Trophoblast cell (in vitro differentiated cells and primary cell): ENCODE results near the gene WRAP73.

Source experiments
- DNase-seq, 2 donors: peaks; one replicate each; pipeline ENCODE4 v3.0.0-alpha.2; 2016
- H2AFZ ChIP-seq: 2 replicates; pipeline ENCODE4 v1.6.1; 2013; ENCODE audit warnings: low read length, moderate library complexity, mild to moderate bottlenecking; ENCODE audit not compliant: insufficient read depth, poor library complexity
- H2AK5ac ChIP-seq: 2 replicates; pipeline ENCODE4 v1.6.1; 2013; ENCODE audit warnings: mild to moderate bottlenecking, low read length
- H2BK120ac ChIP-seq: 2 replicates; pipeline ENCODE4 v1.6.1; 2013; ENCODE audit warnings: low read length, mild to moderate bottlenecking, moderate library complexity; ENCODE audit not compliant: insufficient read depth, poor library complexity
- H2BK12ac ChIP-seq: 2 replicates; pipeline ENCODE4 v1.6.1; 2013; ENCODE audit warnings: mild to moderate bottlenecking, low read length, moderate library complexity
- H2BK5ac ChIP-seq: 2 replicates; pipeline ENCODE4 v1.6.1; 2013; ENCODE audit warnings: low read length, low read depth, moderate library complexity, mild to moderate bottlenecking; ENCODE audit not compliant: poor library complexity
- H3K14ac ChIP-seq: 2 replicates; pipeline ENCODE4 v1.6.1; 2013; ENCODE audit warnings: mild to moderate bottlenecking, low read length
- H3K18ac ChIP-seq: 2 replicates; pipeline ENCODE4 v1.6.1; 2013; ENCODE audit warnings: mild to moderate bottlenecking, low read length
- H3K23ac ChIP-seq: 2 replicates; pipeline ENCODE4 v1.6.1; 2013; ENCODE audit warnings: low read length
- H3K27ac ChIP-seq: 2 replicates; pipeline ENCODE4 v1.5.1; 2013; ENCODE audit warnings: low read depth, mild to moderate bottlenecking, inconsistent platforms, low read length, moderate library complexity
- H3K27me3 ChIP-seq: 2 replicates; pipeline ENCODE4 v1.6.1; 2013; ENCODE audit warnings: inconsistent platforms, mild to moderate bottlenecking, low read length, moderate library complexity; ENCODE audit not compliant: insufficient read depth
- H3K36me3 ChIP-seq, 2 experiments: 1 replicate in 1 of 2; 2 replicates in 1 of 2; pipeline ENCODE4 v1.6.1; 2013; ENCODE audit warnings: low read length in 2 of 2, mild to moderate bottlenecking in 2 of 2, moderate library complexity in 1 of 2; ENCODE audit not compliant: insufficient read depth in 2 of 2, control insufficient read depth in 1 of 2
- H3K4ac ChIP-seq: 2 replicates; pipeline ENCODE4 v1.6.1; 2013; ENCODE audit warnings: low read depth, mild to moderate bottlenecking, low read length, moderate library complexity
- H3K4me1 ChIP-seq, 2 experiments: 1 replicate in 1 of 2; 2 replicates in 1 of 2; pipeline ENCODE4 v1.6.1; 2013; ENCODE audit warnings: low read length in 2 of 2, mild to moderate bottlenecking in 2 of 2, moderate library complexity in 1 of 2; ENCODE audit not compliant: insufficient read depth in 2 of 2, control insufficient read depth in 1 of 2
- H3K4me2 ChIP-seq: 2 replicates; pipeline ENCODE4 v1.6.1; 2013; ENCODE audit warnings: inconsistent platforms, mild to moderate bottlenecking, low read length, moderate library complexity
- H3K4me3 ChIP-seq: 2 replicates; pipeline ENCODE4 v1.5.1; 2013; ENCODE audit warnings: mild to moderate bottlenecking, low read depth, low read length, inconsistent platforms
- H3K79me1 ChIP-seq: one replicate; pipeline ENCODE4 v1.6.1; 2013; ENCODE audit warnings: low read length
- H3K79me2 ChIP-seq: 2 replicates; pipeline ENCODE4 v1.6.1; 2013; ENCODE audit warnings: low read length, mild to moderate bottlenecking; ENCODE audit not compliant: control insufficient read depth, insufficient read depth, poor library complexity
- H3K9ac ChIP-seq: 2 replicates; pipeline ENCODE4 v1.6.1; 2013; ENCODE audit warnings: mild to moderate bottlenecking, low read length
- H3K9me3 ChIP-seq: 2 replicates; pipeline ENCODE4 v1.6.1; 2013; ENCODE audit warnings: low read depth, mild to moderate bottlenecking, control low read depth, inconsistent platforms, low read length; ENCODE audit not compliant: insufficient read depth
- H4K12ac ChIP-seq: 2 replicates; pipeline ENCODE4 v1.6.1; 2013; ENCODE audit warnings: low read depth, mild to moderate bottlenecking, low read length, moderate library complexity
- H4K8ac ChIP-seq: 2 replicates; pipeline ENCODE4 v1.6.1; 2013; ENCODE audit warnings: low read depth, mild to moderate bottlenecking, low read length, moderate library complexity
- H4K91ac ChIP-seq: one replicate; pipeline ENCODE4 v1.6.1; 2013; ENCODE audit warnings: low read depth, mild to moderate bottlenecking, low read length, moderate library complexity
- WGBS: extraction: QIAGEN DNeasy Blood & Tissue Kit; methylation state at CpG from one replicate; pipeline ENCODE4 v1.1.7; 2013; ENCODE audit warnings: missing lambda C conversion rate; ENCODE audit not compliant: insufficient read length, insufficient coverage; ENCODE audit errors: extremely low coverage; 5-methylcytosine and 5-hydroxymethylcytosine counted together

WRAP73 gene

DNA sequence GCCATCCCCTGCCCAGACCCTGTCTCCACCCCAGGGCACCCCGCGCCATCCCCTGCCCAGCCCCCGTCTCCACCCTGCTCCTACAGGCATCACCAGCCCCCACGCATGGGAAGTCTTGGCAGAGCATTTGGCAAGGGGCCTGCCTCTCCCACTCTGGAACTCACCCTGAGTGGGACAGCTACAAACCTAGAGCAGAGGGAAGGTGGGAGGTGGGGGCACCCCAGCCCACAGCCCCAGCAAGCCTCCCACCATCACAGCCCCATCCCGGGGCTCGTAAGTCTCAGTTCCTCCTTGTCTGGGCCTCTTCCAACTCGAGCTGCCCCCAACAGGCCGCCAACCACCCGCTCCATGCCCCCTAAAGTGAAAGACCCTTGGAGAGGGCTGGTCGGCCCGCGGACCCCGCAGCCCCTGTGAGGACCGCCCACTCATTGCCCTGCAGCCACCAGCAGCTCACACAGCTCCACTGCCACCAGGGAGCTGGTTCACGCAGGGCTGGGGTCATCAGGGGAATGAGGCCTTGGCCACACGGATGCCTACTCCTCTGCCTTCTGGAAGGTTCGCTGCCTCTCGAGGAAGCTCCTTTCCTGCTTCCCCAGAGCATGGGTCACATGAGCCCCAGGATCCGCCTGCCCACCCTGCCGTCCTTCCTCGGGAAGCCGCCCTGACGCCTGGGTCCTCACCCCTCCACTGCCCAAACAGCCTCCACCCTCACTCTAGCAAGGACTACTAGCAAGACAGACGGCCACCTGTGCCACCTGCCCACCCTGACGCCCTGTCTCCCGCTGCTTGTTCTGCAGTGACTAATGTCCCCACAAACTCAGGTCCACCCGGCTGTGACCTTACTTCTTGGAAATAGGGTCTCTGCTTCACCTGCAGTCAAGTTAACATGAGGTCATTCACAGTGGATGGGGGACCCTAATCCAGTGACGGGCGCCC lies 53.0 kb downstream of the WRAP73 start:
- Histone ChIP-seq H3K4ac (no peak overlapping the region), H3K36me3 (no peaks in the 10 kb centered on the region), H3K9me3 (no peaks in the 10 kb centered on the region), H2BK5ac (no peak overlapping the region), H3K4me2 (no peak overlapping the region), H3K14ac (no peak overlapping the region), H3K9ac (no peak overlapping the region), H3K4me1 (no peaks in the 10 kb centered on the region), H2BK12ac (no peak overlapping the region), H3K23ac (no peak overlapping the region), H3K4me3 (no peak overlapping the region), H3K18ac (no peak overlapping the region), H3K27ac (no peak overlapping the region), H2AFZ (no peak overlapping the region), H2AK5ac (no peak overlapping the region), H3K27me3 (no peaks in the 10 kb centered on the region), H2BK120ac (no peak overlapping the region), H4K91ac (no peak overlapping the region), H4K12ac (no peak overlapping the region), H4K8ac (no peak overlapping the region), H3K79me2 (no peaks in the 10 kb centered on the region), H3K79me1 (no peaks in the 10 kb centered on the region)
- WGBS: no CpG with 5 or more reads among the region's 29 CpGs
- DNase-seq: no peak

DNA sequence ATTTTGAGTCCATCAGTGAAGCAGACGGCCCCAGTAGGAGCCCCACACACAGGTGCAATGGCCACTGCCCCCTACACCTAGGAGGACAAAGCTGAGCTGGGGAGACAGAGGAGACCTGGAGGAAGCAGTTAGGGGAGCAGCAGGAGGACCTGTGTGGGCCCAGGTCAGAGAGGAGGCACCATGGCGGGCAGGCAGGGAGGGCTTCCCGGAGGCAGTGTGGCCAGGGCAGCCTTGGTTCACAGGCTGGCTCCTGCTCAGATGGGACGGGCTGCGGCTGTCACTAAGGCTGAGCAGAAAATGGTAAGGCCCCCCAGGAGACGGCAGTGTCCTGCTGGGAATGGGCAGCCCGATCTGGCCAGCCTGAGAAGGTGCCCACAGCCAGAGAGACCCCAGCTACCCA lies 54.0 kb downstream of the WRAP73 start:
- Histone ChIP-seq H2AFZ (no peak overlapping the region), H3K23ac (no peak overlapping the region), H3K4me1 (no peaks in the 10 kb centered on the region), H3K36me3 (no peaks in the 10 kb centered on the region), H4K91ac (no peak overlapping the region), H3K27me3 (no peaks in the 10 kb centered on the region), H3K79me1 (no peaks in the 10 kb centered on the region), H3K18ac (no peak overlapping the region), H2BK12ac (no peak overlapping the region), H4K12ac (no peak overlapping the region), H3K4me3 (no peak overlapping the region), H3K14ac (no peak overlapping the region), H3K27ac (no peak overlapping the region), H3K9ac (no peak overlapping the region), H4K8ac (no peak overlapping the region), H2BK5ac (no peak overlapping the region), H3K4ac (no peak overlapping the region), H2BK120ac (no peak overlapping the region), H3K9me3 (no peaks in the 10 kb centered on the region), H2AK5ac (no peak overlapping the region), H3K4me2 (no peak overlapping the region), H3K79me2 (no peaks in the 10 kb centered on the region)
- no CpG with 5 or more reads among the region's 7 CpGs for WGBS
- DNase-seq: no peak

DNA sequence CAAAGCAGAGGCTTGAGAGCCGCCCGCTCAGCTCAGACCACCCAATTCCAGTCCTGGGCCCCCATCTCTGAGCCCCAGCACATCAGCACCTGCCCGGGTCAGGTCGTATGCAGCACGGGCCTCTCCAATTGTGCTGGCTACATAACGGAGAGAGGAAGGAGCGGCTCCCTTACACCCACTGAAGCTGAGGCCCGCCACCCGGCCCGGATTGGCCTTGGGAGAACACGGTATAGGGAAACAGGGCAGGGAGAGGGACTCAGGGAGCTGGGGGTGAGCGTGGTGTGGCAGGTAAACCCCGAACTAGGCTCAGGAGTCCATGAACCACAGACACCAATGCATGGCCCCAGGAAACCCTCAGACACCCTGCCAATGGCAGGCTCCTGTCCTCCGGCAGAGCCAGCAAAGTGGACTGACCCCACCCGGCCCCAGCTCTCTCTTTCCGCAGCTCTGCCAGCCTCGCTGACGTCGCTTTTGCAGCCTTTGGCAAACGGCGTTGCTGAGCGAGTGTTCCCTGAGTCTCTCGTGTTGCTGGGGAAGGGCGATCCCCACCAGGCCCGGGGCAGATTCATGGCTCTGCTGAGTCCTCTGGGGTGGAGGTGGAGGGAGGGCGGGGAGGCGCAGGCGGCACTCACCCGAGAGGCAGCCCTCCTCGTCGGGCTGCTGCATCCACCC lies 55.1 kb downstream of the WRAP73 start:
- no peak overlapping the region for H3K4me2 ChIP-seq
- H2AFZ ChIP-seq: no peak overlapping the region
- WGBS: no CpG with 5 or more reads among the region's 31 CpGs
- H3K4me3 ChIP-seq: no peak overlapping the region
- H3K23ac ChIP-seq: no peak overlapping the region
- no peak overlapping the region for H3K27ac ChIP-seq
- H2BK5ac ChIP-seq: no peak overlapping the region
- H3K14ac ChIP-seq: no peak overlapping the region
- no peak overlapping the region for H4K91ac ChIP-seq
- no peak overlapping the region for H2BK120ac ChIP-seq
- no peaks in the 10 kb centered on the region for H3K79me1 ChIP-seq
- H2BK12ac ChIP-seq: no peak overlapping the region
- no peak overlapping the region for H4K8ac ChIP-seq
- DNase-seq: no peak
- no peaks in the 10 kb centered on the region for H3K79me2 ChIP-seq
- no peaks in the 10 kb centered on the region for H3K27me3 ChIP-seq
- H4K12ac ChIP-seq: no peak overlapping the region
- H3K4me1 ChIP-seq: no peaks in the 10 kb centered on the region
- H3K18ac ChIP-seq: no peak overlapping the region
- no peaks in the 10 kb centered on the region for H3K9me3 ChIP-seq
- H3K4ac ChIP-seq: no peak overlapping the region
- no peak overlapping the region for H3K9ac ChIP-seq
- H2AK5ac ChIP-seq: no peak overlapping the region
- no peaks in the 10 kb centered on the region for H3K36me3 ChIP-seq

DNA sequence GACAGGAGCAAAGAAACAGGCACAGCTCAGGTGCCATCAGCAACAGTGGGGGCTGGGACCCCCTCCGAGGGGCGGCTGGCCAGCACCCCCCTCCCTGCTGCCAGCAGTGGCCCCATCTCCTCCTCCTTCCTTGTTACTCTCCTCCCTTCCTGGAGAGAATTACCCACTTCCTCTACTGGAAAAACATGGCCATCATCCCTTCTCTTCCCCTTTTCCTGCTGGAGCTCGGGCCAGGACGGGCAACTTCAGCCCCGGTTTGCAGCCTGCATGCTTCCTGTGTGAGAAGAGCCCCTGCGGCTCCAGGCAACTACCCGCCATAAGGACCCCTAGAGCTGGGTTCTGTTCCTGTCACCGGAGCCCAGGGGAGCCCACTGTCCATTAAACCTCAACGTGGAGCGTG lies 56.2 kb downstream of the WRAP73 start:
- no CpG with 5 or more reads among the region's 10 CpGs for WGBS

More for the DNA sequence above, 56.2 kb downstream of the WRAP73 start:
- Histone ChIP-seq H3K4me1 (no peaks in the 10 kb centered on the region), H3K27me3 (no peaks in the 10 kb centered on the region), H3K18ac (no peak overlapping the region), H3K4me3 (no peak overlapping the region), H3K4ac (no peak overlapping the region), H3K4me2 (no peak overlapping the region), H3K79me2 (no peaks in the 10 kb centered on the region), H3K14ac (no peak overlapping the region), H2BK12ac (no peak overlapping the region), H3K23ac (no peak overlapping the region), H3K79me1 (no peaks in the 10 kb centered on the region), H4K8ac (no peak overlapping the region), H3K9ac (no peak overlapping the region), H3K27ac (no peak overlapping the region), H4K12ac (no peak overlapping the region), H3K36me3 (no peaks in the 10 kb centered on the region), H2BK5ac (no peak overlapping the region), H2BK120ac (no peak overlapping the region), H2AFZ (no peak overlapping the region), H4K91ac (no peak overlapping the region), H3K9me3 (no peaks in the 10 kb centered on the region), H2AK5ac (no peak overlapping the region)
- DNase-seq: no peak
